ENCODE measurements around the gene LNX2. TPM values are rescaled to one million over a fixed set of nuclear protein-coding genes. Genes with fewer than 3 reads are reported as not detected.

The LNX2 gene
- total RNA-seq, 1 donor from 2014 or later: 6.5 TPM

DNA sequence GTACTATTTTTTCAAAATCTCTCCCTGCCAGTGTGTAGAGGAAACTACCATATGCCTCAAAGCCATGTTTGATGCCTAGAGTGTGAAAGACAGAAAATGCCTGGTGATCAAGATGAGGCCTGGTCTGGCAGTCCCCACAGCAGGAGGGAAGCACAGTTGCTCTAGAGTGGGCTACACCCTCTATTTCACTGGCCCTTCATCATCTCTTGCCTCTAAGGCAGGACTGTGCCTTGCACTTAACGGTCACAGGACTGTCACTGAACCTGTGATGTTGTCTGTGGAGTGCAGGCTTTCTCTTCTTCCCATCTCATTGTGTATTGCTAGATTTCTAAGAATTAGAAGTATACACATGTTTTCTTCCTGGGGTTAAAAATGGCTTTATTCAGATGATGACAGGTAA lies 17.7 kb upstream of the LNX2 start:
- intact Hi-C loops (cut with micrococcal nuclease): no loop called here

DNA sequence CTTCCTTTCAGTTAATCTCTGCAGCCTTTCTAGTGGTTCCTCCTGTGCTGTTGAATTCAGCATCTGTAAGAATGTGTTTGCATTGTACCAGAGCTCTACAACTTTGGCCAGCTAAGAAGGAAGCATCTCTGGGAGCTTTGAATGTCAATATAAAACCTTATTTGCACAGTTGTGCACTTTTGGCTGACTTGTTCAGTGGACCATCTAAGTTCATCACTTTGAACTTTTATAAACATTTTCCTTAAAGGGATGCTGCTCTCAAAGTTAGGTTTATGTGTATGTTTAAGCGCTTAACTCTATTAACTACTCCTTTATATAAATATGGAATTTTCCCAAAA lies 16.9 kb upstream of the LNX2 start:
- intact Hi-C loops (cut with micrococcal nuclease): no loop called here

DNA sequence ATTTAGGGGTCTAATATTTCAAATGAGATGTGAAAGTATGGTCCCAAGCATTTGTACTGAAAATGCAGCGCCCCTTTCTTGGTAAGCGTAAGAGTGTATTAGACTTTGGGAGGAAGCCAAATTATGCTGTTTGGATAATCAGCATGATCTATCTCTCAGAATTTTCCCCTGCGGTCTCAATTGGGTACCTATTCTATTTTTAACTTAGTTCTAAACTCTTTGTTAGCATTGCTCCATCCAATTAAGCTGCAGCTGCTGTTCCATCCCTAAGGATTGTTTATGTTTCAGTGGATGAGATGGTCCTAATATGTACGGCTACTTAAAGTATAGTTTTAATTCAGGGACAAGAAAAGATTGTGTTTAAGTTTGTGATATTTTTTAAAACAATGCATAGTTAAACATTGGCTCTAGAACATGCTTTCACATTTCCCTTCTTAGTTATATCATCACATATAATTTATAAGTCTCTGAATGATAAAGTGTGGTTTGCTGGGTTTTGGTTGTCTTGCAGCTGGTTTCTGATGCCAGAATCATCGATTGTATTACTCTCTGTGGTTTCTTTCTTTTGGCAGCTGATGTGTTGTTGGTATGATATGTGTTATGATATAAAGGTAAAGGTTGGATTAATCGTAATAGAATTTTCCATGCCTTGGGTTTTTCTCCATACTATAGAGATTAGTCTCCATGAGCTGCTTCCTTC lies 16.4 kb upstream of the LNX2 start:
- intact Hi-C loops (cut with micrococcal nuclease): no loop called here

DNA sequence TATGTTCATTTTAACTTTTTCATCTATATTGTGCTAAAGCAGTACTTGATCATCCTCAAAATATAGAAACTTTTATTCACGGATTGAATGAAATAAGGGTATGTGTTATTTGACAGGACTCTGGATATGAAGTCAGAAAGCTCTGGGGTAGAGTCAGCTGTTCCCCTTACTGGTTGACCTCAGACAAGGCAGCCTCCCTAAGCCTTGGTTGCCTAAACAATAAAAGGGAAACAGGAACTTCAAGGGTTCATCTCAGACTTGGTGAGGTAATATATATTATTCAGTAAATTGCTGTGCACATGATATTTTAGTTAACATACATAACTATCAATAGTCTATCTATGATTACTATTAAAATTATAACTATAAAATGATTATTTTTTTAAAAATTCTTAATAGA lies 14.9 kb upstream of the LNX2 start:
- intact Hi-C loops (cut with micrococcal nuclease): no loop called here

DNA sequence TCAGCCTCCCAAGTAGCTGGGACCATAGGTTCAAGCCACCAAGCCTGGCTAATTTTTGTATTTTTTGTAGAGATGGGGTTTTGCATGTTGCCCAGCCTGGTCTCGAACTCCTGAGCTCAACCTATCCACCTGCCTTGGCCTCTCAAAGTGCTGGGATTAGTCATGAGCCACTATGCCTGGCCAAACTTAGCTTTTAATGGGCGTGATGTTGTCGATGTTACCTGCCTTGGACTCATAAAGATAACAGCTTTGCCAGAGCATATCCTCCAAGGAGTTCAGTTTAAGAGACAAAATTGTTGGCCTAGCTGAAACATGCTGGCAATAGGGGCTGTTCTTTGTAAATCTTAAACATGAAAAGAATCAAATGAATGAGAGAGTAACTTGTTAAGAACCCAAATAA lies 14.5 kb upstream of the LNX2 start:
- intact Hi-C loops (cut with micrococcal nuclease): no loop called here

DNA sequence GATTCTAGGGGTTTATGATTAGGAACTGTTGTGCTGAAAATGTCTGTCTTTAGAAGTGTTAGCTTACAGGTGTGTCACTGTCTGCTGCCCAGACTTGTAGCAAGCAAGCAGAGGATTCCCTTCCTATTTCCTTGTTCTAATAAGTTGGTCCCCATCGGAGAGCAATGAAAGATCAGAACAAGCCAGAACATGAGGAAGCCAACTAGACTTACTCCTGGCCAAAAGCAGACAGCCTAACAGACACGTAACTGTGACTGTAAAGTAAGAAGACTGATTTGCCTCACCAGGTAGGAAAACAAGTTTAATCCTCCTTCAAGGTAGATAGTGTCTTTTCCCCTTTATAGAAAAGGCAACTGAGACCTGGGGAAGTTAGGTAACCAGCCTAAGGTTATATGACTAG lies 13.9 kb upstream of the LNX2 start:
- intact Hi-C loops (cut with micrococcal nuclease): no loop called here

DNA sequence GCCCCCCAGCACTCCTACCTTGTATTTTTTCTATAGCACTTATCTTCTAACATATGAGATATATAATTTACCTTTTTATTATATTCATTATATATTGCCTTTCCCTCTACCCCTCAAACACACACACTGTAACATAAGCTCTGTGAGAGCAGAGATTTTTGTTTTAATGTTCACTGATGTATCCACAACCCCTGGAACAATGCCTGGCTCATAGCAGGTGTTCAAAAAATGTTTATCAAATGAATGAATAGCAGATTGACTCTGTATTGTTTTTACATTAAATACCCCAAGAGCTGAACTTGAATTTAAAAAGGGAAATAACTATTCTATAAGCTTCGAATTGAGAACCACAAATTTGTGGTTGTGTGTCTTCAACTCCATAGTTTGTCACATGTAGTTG lies 12.3 kb upstream of the LNX2 start:
- intact Hi-C loops (cut with micrococcal nuclease): no loop called here

DNA sequence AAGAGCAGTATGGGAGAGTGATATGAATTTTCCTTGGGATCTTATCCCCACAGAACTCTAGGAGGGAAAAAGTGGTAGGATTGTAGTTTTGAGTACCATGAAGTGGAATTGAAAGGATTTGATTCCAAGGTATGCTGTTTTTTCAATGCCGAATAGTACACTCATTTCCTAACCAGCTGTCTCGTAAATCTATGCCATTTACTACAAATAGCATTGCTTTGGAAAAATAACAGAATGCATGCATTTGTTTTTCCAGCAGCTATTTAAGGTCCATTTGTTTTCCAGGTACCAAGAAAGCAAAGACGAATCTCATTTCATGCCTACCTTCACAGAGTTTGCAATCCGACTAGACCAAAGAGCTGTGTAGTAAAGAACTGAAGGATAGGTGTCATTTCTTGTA lies 11.9 kb upstream of the LNX2 start:
- intact Hi-C loops (cut with micrococcal nuclease): no loop called here

DNA sequence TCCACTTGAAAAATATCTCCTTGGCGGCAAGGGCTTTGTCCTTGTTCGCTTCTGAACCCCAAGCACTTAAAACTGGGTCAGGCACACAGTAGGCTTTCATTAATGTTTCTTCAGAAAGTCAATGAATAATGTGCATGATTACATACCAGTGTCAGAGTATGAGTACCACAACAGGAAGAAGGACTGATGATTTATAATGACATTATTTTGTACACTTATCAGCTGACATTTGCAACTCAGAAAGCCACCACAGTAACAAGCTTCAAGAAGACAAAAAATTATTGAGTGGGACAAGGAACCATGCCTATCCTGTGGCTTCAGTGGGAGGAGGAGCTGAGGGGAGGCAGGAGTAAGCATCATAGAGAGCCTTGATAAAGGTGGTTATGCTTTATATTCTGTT lies 11.3 kb upstream of the LNX2 start:
- intact Hi-C loops (cut with micrococcal nuclease): no loop called here

DNA sequence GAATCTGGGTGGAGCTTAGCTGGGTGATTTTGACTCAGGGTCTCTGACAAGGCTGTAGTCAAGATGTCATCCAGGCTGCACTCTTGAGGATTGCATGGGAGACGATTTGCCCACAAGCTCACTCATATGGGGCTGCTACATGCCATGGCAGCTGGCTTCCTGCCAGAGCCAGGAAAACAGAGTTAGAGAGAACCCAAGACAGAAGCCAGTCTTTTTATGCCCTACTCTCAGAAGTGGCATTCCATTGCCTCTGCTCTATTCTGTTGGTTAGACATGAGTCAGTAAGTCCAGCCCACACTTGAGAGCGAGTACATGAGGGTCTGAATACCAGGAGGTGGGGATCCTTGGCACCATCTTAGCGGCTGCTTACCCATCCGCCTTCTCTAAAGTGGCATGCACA lies 10.8 kb upstream of the LNX2 start:
- intact Hi-C loops (cut with micrococcal nuclease): no loop called here

DNA sequence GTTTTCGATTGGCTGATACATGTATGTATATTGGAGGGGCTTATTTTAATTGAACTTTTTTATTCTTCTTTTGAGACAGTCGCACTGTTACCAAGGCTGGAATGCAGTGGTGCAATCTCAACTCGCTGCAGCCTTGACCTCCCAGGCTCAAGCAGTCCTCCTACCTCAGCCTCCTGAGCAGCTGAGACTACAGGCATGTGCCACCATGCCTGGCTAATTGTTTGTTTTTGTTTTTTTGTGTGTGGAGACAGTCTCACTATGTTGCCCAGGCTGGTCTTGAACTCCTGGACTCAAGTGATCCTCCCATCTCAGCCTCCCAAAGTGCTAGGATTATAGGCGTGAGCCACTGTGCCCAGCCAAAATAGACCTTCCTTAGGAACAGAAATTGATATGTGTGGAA lies 8.4 kb upstream of the LNX2 start:
- intact Hi-C loops (cut with micrococcal nuclease): loop anchor here (10.0 kb wide), 1 partner anchor 1966 kb away; the partner anchor contains the start of gene SLC7A1

DNA sequence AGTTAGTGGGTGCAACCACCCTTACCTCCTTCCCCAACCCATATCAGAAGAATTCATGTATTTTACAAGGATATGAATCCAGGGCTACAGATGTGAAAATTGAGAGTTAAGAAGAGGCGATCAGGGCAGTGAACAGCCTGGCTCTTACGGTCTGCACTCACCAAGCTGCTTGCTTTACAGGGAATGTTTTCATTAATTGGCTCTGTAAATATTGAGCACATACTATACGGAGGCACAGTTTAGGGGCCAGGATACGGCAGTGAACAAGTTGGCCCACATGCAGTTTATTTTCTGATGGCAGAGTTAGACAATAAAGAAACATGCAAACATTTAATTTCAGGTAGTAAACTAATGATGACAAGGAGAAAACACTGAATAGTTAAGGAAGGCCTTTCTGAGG lies 7.8 kb upstream of the LNX2 start:
- intact Hi-C loops (cut with micrococcal nuclease): loop anchor here (10.0 kb wide), 1 partner anchor 1967 kb away; the partner anchor contains the start of gene SLC7A1

DNA sequence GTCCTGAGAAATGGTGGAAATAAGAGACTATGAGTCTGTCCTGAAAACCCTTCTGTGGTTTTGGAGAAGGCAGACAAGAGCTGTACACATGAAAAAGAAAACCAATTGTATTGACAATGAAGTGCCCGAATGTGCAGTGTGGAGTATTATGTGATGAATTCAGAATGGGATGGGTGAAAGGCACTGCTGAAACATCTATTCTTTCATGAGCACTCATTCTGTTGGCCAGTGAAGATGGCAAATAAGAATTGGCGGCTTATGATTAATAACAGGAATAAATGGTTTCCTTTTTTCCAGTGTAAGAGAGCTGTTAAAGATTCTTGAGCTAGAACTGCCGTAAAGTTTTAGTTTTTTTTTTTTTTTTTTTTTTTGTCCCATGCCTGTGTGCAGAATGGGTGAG lies 7.1 kb upstream of the LNX2 start:
- intact Hi-C loops (cut with micrococcal nuclease): loop anchor here (10.0 kb wide), 1 partner anchor 1967 kb away; the partner anchor contains the start of gene SLC7A1

DNA sequence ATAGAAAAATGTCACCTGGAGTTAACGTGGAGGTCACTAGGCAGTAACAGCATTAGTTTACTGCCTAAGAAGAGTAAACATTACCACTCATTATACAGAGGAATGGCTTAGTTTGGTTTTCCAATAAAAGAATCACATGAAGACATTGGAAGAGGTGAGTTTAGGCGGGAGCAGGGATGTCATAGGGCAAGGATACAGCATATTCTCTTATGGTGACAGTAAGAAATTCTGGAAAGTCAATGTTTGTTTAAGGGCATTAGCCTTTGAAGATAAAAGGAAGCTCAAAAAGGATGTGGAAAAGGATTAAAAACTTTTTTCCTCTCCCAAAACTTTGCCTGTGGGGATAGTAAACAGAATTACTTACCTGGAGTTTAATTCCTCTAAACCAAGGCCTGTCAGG lies 5.5 kb upstream of the LNX2 start:
- intact Hi-C loops (cut with micrococcal nuclease): loop anchor here (10.0 kb wide), 1 partner anchor 1969 kb away; the partner anchor contains the start of gene SLC7A1

DNA sequence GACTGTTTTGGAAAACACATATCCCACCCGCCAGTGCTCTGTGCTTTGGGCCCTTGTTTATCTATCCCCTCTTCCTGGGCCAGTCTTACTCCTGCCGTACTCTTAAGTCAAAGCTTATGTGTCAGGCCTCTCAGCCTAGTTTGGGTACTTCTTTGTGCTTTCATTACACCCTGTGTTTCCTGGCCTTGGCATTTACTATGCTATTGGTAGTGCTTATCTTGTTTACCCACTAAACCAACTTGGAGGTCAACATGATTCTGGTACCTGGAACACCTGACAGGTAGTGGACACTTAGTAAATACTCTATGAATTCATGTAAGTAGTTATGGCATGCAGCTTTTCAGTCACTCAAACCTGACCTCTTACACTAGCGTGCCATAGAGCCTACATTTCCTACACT lies 3.7 kb upstream of the LNX2 start:
- intact Hi-C loops (cut with micrococcal nuclease): loop anchor here (5.0 to 10.0 kb wide), 3 partner anchors 203 to 1971 kb away; partner anchors contain the start of genes POMP and SLC7A1

DNA sequence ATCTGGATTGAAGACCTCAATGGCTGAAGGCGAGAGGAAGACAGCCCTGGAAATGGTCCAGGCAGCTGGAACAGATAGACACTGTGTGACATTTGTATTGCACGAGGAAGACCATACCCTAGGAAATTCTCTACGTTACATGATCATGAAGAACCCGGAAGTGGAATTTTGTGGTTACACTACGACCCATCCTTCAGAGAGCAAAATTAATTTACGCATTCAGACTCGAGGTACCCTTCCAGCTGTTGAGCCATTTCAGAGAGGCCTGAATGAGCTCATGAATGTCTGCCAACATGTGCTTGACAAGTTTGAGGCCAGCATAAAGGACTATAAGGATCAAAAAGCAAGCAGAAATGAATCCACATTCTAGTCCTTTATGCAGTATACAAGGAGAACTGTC lies 2.6 kb upstream of the LNX2 start:
- intact Hi-C loops (cut with micrococcal nuclease): loop anchor here (2.0 to 10.0 kb wide), 4 partner anchors 20 to 1972 kb away; partner anchors contain the start of genes POMP and SLC7A1

DNA sequence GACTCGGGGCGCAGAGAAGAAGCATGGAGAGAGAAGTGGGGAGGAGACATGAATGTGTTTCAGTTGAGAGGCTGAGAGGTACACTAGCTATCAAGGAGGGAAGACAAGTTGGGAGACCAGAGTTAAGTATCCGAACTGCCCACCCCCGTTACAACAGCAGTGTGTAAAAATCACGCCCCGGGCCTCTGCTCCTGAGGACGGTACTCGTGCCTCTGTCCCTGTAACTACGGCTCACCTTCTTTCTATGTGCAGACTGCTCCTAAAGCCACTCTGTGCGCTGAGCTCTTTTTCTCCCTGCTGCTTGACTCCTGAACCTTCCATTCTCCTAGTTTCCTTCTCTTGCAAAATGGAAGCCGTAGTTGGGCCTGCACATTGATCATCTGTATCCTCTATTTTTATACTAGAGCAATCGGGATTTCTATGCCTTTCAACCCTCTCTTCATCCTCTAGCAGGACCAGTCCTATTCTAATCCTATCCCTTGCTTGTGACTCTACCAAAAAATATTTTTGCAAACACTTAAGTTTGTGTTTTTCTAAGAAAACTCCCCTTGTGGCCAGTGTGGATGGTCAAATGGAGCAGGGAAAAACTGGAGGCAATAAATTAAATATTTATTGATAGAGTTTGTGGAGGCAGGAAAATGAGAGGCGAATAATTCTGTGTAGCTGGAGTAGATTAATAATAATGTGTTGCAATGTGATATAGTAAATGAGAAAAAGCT lies 1.9 kb upstream of the LNX2 start:
- intact Hi-C loops (cut with micrococcal nuclease): loop anchor here (2.0 to 10.0 kb wide), 4 partner anchors 21 to 1973 kb away; partner anchors contain the start of genes POMP and SLC7A1

DNA sequence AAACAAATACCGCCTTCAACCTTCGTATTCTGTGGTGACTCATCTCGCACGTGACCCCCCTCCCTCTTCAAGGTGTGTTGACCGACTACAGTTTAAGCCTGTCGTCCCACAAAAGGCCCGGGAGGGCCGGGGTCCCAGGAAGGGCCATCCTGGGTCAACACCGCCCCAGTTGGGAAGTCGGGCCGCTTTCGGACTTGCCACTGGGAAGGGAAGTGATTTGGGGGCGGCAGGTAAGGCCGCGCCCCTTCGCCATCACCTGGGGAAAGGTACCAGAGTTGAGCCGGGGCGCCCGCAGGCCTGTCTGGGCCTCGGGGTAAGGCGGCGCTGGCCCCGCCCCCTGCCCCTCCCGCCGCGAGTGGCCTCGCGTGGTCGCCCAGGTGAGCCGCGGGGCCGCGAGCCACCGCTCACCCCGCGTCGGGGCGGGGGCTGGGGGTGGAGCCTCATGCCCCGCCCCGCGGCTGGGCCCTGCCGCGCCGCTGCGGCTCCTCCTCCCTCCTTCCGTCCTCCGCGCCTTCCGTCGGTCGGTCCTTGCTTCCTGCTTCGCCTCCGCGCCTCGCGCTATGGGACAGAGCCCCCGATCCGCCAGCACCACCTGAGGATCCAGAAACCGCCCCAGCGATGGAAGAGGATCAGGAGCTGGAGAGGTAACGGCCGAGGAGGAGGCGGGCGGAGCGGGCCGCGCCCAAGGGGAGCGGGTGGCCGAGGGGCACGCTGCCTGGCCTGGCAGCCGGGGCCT lies 1.2 kb upstream of the LNX2 start, which contains the start of gene POLR1D:
POLR1D (plus strand) TSS at position 527 of the 736 bp plus-strand sequence; CDS start at position 619, 92 bp downstream.
- intact Hi-C loops (cut with micrococcal nuclease): loop anchor here (1.0 to 10.0 kb wide), 10 partner anchors 21 to 1973 kb away; partner anchors contain the start of genes POMP, RPL21 and SLC7A1

DNA sequence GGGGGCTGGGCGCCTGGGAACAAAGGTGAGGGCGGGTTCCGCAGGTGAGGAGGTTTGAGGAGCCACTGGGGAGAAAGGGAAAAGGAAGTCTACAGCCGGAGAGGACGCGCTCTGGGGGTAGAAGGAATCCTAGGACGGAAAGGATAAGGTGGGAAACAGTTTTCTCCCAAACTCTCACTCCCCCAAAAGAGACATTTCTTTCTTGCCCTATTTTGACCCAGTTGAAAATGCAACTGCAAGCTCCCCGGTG lies 712 bp upstream of the LNX2 start:
- intact Hi-C loops (cut with micrococcal nuclease): loop anchor here (1.0 to 10.0 kb wide), 9 partner anchors 206 to 1974 kb away; partner anchors contain the start of genes POMP, RPL21 and SLC7A1

DNA sequence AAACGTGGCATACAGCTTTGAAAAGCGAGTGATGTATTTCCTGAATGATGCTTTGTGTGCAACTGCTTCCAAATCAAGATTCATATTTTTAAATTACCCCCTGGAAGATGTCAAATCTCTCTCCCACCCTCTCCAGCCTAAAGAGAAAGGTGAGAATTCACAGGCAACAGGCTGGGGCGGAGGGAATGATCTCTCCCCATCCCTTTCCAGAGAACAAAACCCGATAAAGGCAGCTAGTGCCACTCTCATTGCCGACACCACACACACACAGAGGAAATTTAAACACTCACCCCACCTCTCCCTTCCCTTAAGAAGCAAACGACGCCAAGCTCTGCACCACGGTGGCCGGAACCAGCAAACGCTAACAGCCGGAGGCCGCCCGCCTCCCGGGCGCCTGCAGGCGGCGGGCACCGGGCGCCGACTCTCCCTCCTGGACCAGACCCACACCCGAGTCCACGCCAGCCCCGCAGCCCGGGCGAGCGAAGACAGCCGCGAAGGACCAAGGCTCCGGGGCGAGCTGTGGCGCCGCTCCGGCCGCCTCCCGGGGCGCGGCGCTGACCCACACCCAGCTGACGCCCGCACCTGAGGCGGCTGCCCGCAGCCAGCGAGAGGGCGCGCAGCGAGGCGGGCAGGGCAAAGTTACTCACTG lies 477 bp downstream of the LNX2 start:
- intact Hi-C loops (cut with micrococcal nuclease): loop anchor here (1.0 to 10.0 kb wide), 10 partner anchors 84 to 1975 kb away; partner anchors contain the start of genes MTIF3, POMP and SLC7A1

DNA sequence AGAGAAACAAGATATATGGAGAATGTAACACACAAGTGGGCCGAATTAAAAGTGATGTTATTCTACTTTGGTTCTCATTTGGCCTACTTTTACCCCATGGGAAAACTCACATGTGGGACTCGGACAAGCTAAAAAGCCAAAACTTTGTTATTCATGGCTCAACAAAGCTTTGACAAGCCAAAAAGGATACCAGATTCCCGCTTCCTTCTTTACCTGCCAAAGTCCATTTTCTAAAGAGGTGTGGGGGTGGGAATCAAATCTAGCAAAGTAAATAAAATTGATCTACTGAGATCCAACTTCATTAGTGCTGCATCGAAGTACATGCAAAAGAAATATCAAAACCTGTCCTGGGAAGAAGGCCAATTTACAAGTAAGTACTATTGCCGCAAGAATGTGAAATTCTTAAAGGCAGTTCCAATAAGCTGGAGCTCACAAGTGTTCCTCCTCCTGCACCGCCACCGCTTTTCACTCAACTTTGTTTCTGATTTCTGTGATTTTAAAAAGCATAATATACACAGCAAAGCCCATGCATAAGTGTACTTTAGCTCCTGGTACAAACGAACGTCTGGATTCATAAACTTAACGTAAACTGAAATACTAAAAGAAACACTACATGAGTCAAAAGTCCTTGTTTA lies 1.1 kb downstream of the LNX2 start:
- intact Hi-C loops (cut with micrococcal nuclease): no loop called here

Measured in T-helper 1 cell treated with Interleukin-12 subunit alpha and Interleukin-12 subunit beta and Interleukin-4 antibody, amounts not matched to agents 30 ng/mL and 1 ng/mL, for 36 hours (primary cell).